HUES48 (cell line): Measurements from ENCODE around the gene TARM1.
"Not testable (repeated sequence)": the region's sequence is repeated elsewhere in the genome, so short reads cannot be mapped to it uniquely, and the experiment has no call there.

Experiments
- H3K27ac ChIP-seq: one replicate; pipeline ENCODE4 v1.7.0; 2013; ENCODE audit warnings: low read depth, low read length, inconsistent platforms
- H3K27me3 ChIP-seq: 2 replicates; pipeline ENCODE4 v1.6.1; 2013; ENCODE audit warnings: mild to moderate bottlenecking, low read length; ENCODE audit not compliant: control insufficient read depth, insufficient read depth
- H3K36me3 ChIP-seq: 2 replicates; pipeline ENCODE4 v1.6.1; 2013; ENCODE audit warnings: low read length; ENCODE audit not compliant: control insufficient read depth, insufficient read depth
- H3K4me1 ChIP-seq: 2 replicates; pipeline ENCODE4 v1.6.1; 2013; ENCODE audit warnings: mild to moderate bottlenecking, low read length; ENCODE audit not compliant: control insufficient read depth, insufficient read depth
- H3K4me3 ChIP-seq: 2 replicates; pipeline ENCODE4 v1.5.1; 2013; ENCODE audit warnings: mild to moderate bottlenecking, low read depth, low read length
- H3K9ac ChIP-seq: 2 replicates; pipeline ENCODE4 v1.6.1; 2013; ENCODE audit warnings: mild to moderate bottlenecking, low read depth, low read length, moderate library complexity
- H3K9me3 ChIP-seq: 2 replicates; pipeline ENCODE4 v1.6.1; 2013; ENCODE audit warnings: low read length; ENCODE audit not compliant: control insufficient read depth, insufficient read depth

The TARM1 gene

GRCh38 chr19:54114340-54115108 lies 33.4 kb upstream of the TARM1 start:
- Histone ChIP-seq H3K4me3 (peak overlapping the region; percentile 87), H3K27ac (no peak overlapping the region), H3K36me3 (peaks cover 44% of the 10 kb centered on the region), H3K9ac (peak overlapping the region; percentile 90; the same call in 1 of the 2 replicates), H3K9me3 (no peaks in the 10 kb centered on the region), H3K27me3 (no peaks in the 10 kb centered on the region), H3K4me1 (no peaks in the 10 kb centered on the region)

GRCh38 chr19:54109651-54110050 lies 28.5 kb upstream of the TARM1 start:
- Histone ChIP-seq H3K4me3 (no peak overlapping the region), H3K9me3 (no peaks in the 10 kb centered on the region), H3K4me1 (no peaks in the 10 kb centered on the region), H3K27me3 (no peaks in the 10 kb centered on the region), H3K9ac (no peak overlapping the region), H3K36me3 (peaks cover 70% of the 10 kb centered on the region), H3K27ac (no peak overlapping the region)

GRCh38 chr19:54108496-54108895 lies 27.3 kb upstream of the TARM1 start:
- no peak overlapping the region for H3K9ac ChIP-seq
- no peak overlapping the region for H3K4me3 ChIP-seq
- H3K4me1 ChIP-seq = no peaks in the 10 kb centered on the region
- H3K27me3 ChIP-seq = no peaks in the 10 kb centered on the region
- no peaks in the 10 kb centered on the region for H3K9me3 ChIP-seq
- H3K27ac ChIP-seq = no peak overlapping the region
- peaks cover 74% of the 10 kb centered on the region for H3K36me3 ChIP-seq

- Histone ChIP-seq H3K4me3 (no peak overlapping the region), H3K4me1 (no peaks in the 10 kb centered on the region), H3K9me3 (no peaks in the 10 kb centered on the region), H3K36me3 (peaks cover 74% of the 10 kb centered on the region), H3K27ac (no peak overlapping the region), H3K27me3 (no peaks in the 10 kb centered on the region), H3K9ac (no peak overlapping the region)
Observed at GRCh38 chr19:54107876-54108490, 26.8 kb upstream of the TARM1 start.

GRCh38 chr19:54106716-54107115 lies 25.6 kb upstream of the TARM1 start:
- Histone ChIP-seq H3K36me3 (peaks cover 66% of the 10 kb centered on the region), H3K9ac (no peak overlapping the region), H3K4me1 (no peaks in the 10 kb centered on the region), H3K27ac (no peak overlapping the region), H3K27me3 (no peaks in the 10 kb centered on the region), H3K4me3 (no peak overlapping the region), H3K9me3 (no peaks in the 10 kb centered on the region)

GRCh38 chr19:54105796-54106195 lies 24.6 kb upstream of the TARM1 start:
- no peak overlapping the region for H3K9ac ChIP-seq
- no peaks in the 10 kb centered on the region for H3K4me1 ChIP-seq
- H3K4me3 ChIP-seq = no peak overlapping the region
- H3K27ac ChIP-seq = no peak overlapping the region
- no peaks in the 10 kb centered on the region for H3K27me3 ChIP-seq
- peaks cover 59% of the 10 kb centered on the region for H3K36me3 ChIP-seq
- no peaks in the 10 kb centered on the region for H3K9me3 ChIP-seq

GRCh38 chr19:54104998-54105715 lies 24.0 kb upstream of the TARM1 start:
- Histone ChIP-seq H3K36me3 (peaks cover 52% of the 10 kb centered on the region), H3K4me3 (no peak overlapping the region), H3K27me3 (no peaks in the 10 kb centered on the region), H3K9ac (no peak overlapping the region), H3K9me3 (no peaks in the 10 kb centered on the region), H3K27ac (no peak overlapping the region), H3K4me1 (no peaks in the 10 kb centered on the region)

GRCh38 chr19:54102421-54103169 lies 21.4 kb upstream of the TARM1 start, which contains the start of gene NDUFA3:
Gene NDUFA3, plus strand, starts transcription at chr19:54102855. Its CDS starts 24 bp downstream, at chr19:54102879.
- no peaks in the 10 kb centered on the region for H3K27me3 ChIP-seq
- H3K36me3 ChIP-seq = peaks cover 29% of the 10 kb centered on the region
- H3K4me1 ChIP-seq = no peaks in the 10 kb centered on the region
- peak within 1 kb of the TSS; percentile 66 for H3K27ac ChIP-seq
- H3K9ac ChIP-seq = peak within 1 kb of the TSS; percentile 77
- no peaks in the 10 kb centered on the region for H3K9me3 ChIP-seq
- H3K4me3 ChIP-seq = peak within 1 kb of the TSS; percentile 96

GRCh38 chr19:54100561-54100960 lies 19.4 kb upstream of the TARM1 start, which contains the start of gene OSCAR:
Gene OSCAR, minus strand, starts transcription at chr19:54100803. Its CDS starts 11 bp downstream, at chr19:54100792.
- Histone ChIP-seq H3K27me3 (peaks cover 17% of the 10 kb centered on the region), H3K9ac (no peak within 1 kb of the TSS), H3K9me3 (no peaks in the 10 kb centered on the region), H3K4me1 (no peaks in the 10 kb centered on the region), H3K4me3 (no peak within 1 kb of the TSS), H3K36me3 (peaks cover 10% of the 10 kb centered on the region), H3K27ac (no peak within 1 kb of the TSS)

- H3K27me3 ChIP-seq = peaks cover 24% of the 10 kb centered on the region
- not testable (repeated sequence) for H3K36me3 ChIP-seq, H3K4me1 ChIP-seq, H3K27ac ChIP-seq, H3K4me3 ChIP-seq, H3K9ac ChIP-seq, H3K9me3 ChIP-seq
Observed at GRCh38 chr19:54099903-54100255, 18.7 kb upstream of the TARM1 start.
